ENCODE measurements around the gene SYNGR3.
"Not testable (repeated sequence)": the region's sequence is repeated elsewhere in the genome, so short reads cannot be mapped to it uniquely, and the experiment has no call there.

SYNGR3 gene

GRCh38 chr16:2030036-2030435, 40.3 kb downstream of the SYNGR3 start:
- DNase-seq = no peak

GRCh38 chr16:2031081-2031577, 41.4 kb downstream of the SYNGR3 start:
- DNase-seq = no peak

GRCh38 chr16:2032285-2033056, 42.7 kb downstream of the SYNGR3 start:
- DNase-seq = no peak

GRCh38 chr16:2033057-2033908, 43.5 kb downstream of the SYNGR3 start:
- DNase-seq = no peak

- not testable (repeated sequence) for DNase-seq
Measured at GRCh38 chr16:2033909-2034695, 44.3 kb downstream of the SYNGR3 start.

GRCh38 chr16:2034696-2035430, 45.1 kb downstream of the SYNGR3 start:
- DNase-seq = no peak

- DNase-seq = no peak
Measured at GRCh38 chr16:2035431-2036199, 45.8 kb downstream of the SYNGR3 start.

- no peak for DNase-seq
Measured at GRCh38 chr16:2036200-2036966, 46.6 kb downstream of the SYNGR3 start.

GRCh38 chr16:2037115-2037514, 47.3 kb downstream of the SYNGR3 start:
- DNase-seq = no peak

GRCh38 chr16:2037647-2038381, 48.0 kb downstream of the SYNGR3 start:
- DNase-seq = no peak

GRCh38 chr16:2038382-2039231, 48.8 kb downstream of the SYNGR3 start:
- DNase-seq = no peak

GRCh38 chr16:2039274-2040031, 49.7 kb downstream of the SYNGR3 start:
- no peak for DNase-seq

- DNase-seq = no peak
Measured at GRCh38 chr16:2040041-2040786, 50.4 kb downstream of the SYNGR3 start.

GRCh38 chr16:2040787-2041522, 51.2 kb downstream of the SYNGR3 start:
- DNase-seq = no peak

- no peak for DNase-seq
Measured at GRCh38 chr16:2042171-2042985, 52.6 kb downstream of the SYNGR3 start.

Data from GDM1 (cell line).